HFF-Myc (cell line): ENCODE measurements around the gene TAL2.

Experiments
- DNase-seq: peaks from one replicate; pipeline ENCODE4 v3.0.0-alpha.2; 2011; ENCODE audit warnings: low read depth; ENCODE audit errors: extremely low read depth
- H3K4me3 ChIP-seq: replicated peaks from 2 replicates; pipeline ENCODE4 v1.5.1; 2011; ENCODE audit warnings: low read depth, mild to moderate bottlenecking, control low read depth, low read length
- TF ChIP-seq, protein P1 (sequence below): IDR thresholded peaks from 2 replicates; pipeline ENCODE4 v1.5.1; 2012; ENCODE audit warnings: mild to moderate bottlenecking, low read depth, low read length, control low read depth; ENCODE audit errors: missing control alignments

Gene TAL2

DNA sequence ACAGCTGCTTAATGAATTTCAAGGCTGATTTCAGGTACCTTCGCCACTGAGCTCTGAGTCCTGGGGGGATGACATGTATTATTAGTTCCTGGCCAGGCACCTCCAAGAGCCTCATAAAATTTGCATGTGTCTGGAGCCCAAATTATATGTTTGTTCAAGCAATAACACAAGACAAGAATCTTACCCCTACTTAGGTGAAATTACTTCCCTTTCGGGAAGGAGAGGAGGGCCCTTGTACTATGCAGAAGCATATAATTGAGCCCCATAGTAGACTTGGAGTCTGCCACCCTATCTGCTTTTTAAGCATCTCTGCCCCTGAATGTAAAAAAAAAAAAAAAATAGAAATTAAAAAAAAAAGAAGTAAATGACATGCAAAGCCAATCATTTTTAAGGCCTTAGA, 19.1 kb downstream of the TAL2 start:
- DNase-seq: no peak
- H3K4me3 ChIP-seq: no peak overlapping the region
- TF ChIP-seq, protein P1, sequence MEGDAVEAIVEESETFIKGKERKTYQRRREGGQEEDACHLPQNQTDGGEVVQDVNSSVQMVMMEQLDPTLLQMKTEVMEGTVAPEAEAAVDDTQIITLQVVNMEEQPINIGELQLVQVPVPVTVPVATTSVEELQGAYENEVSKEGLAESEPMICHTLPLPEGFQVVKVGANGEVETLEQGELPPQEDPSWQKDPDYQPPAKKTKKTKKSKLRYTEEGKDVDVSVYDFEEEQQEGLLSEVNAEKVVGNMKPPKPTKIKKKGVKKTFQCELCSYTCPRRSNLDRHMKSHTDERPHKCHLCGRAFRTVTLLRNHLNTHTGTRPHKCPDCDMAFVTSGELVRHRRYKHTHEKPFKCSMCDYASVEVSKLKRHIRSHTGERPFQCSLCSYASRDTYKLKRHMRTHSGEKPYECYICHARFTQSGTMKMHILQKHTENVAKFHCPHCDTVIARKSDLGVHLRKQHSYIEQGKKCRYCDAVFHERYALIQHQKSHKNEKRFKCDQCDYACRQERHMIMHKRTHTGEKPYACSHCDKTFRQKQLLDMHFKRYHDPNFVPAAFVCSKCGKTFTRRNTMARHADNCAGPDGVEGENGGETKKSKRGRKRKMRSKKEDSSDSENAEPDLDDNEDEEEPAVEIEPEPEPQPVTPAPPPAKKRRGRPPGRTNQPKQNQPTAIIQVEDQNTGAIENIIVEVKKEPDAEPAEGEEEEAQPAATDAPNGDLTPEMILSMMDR: no peak

DNA sequence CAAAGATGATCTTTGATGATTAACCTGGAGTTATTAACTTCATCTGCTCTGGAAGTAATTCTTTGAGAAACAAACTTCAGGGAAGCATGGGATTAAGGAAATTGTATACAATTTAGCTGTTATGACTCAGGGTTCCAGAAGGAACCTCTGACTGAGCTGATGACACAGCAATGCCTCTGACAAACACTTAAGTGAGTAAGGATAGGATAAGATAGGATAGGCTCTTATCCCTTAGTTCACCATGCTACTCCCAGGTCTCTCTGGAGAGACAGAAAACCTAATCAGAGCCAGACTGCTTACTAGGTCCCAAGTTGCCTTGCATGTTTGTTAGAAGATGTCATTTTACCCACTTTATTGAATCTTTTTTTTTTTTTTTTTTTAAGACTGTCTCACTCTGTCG, 19.5 kb downstream of the TAL2 start:
- no peak for DNase-seq
- H3K4me3 ChIP-seq: no peak overlapping the region
- TF ChIP-seq, protein P1: no peak

DNA sequence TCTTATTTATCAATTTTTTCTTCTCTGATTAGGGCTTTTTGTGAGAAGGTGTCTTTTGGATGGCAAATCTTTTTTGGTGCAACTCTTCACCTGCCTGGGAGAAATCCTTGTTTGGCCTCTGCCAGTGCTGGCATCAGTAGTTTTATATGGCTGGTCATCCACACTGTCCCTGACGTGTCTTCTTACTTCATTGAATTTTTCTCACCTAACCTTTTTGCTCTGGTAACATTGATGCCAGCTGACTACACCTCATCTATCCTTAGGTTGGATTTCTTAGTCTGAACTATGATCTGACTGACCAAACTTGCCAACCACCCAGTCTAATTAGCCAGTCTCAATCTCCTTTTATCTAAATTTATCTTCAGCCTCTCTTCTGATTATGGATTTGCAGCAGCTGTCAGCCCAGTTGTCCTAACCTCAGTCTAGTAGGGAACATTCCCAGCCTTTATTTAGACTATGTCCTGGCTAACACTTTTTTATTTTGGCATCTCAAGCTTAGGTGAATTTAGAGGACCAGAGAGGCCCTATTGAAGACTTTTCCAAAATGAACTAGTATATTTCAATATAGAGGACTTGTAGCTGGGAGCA, 21.5 kb downstream of the TAL2 start:
- TF ChIP-seq, protein P1: no peak
- no peak for DNase-seq
- no peak overlapping the region for H3K4me3 ChIP-seq

DNA sequence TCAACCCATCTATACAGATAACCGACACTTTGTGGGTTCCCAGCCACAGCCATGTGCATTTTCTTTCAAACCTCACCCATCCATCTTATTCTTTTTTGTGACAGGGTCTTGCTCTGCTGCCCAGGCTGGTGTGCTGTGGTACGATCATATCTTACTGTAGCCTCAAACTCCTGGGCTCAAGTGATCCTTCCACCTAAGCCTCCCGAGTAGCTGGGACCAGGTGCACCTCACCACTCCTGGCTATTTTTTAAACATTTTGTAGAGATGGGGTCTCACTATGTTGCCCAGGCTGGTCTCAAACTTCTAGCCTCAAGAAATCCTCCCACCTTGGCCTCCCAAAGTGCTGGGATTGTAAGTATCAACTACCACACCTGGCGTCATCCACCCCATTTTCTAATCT, 24.7 kb downstream of the TAL2 start:
- DNase-seq: no peak
- TF ChIP-seq, protein P1: no peak
- no peak overlapping the region for H3K4me3 ChIP-seq

DNA sequence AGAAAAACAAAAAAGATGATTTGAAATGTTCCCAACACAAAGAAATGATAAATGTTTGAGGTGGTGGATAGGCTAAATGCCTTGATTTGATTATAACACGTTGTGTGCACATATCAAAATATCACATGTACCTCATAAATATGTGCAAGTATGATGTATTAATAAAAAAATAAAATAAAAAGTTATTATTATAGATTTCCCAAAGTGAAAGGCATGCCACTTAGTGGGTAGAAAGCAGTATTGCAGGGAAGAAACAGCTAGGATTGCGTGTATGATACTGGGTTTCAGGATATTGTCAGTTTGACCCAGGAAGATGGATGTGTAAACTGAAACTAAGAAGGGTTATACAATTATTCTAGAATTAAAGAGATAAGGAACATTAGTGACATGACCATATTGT, 28.5 kb downstream of the TAL2 start:
- no peak for DNase-seq
- H3K4me3 ChIP-seq: no peak overlapping the region
- TF ChIP-seq, protein P1: peak; percentile 36

DNA sequence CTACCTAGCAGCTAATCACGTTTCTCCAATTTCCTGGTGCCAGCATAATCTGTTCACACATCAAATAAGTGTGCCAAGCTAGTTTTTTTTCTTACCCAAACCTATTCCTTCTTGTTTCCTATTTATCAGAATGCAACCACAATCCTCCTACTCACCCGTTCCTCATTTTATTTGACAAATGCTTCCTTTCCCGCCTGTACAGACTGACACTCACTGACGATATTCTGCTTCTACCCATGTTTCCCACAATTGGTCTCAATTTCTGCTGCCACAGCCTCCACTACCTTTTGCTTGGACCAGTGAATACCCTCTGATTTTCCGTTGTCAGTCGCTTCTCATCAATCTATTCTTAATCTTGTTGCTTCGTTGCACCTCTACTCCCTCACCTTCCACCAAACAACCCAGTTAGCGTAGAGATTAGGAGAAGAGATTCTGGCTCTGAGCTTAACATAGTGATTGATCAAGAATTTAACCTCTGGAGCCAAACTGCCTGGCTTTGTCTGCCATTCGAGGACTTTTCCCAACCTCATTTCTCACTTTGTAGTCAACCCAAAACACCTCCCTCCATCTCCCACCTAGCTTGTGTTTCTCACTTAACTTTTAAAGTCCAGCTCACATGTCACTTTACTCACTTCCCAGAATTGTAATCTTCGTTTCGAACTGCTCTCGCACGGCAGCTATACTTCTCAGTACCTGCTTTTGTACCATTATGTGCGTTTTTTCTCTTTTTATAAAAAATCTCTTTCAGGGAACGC, 31.4 kb downstream of the TAL2 start:
- peak overlapping the region; percentile 84 for H3K4me3 ChIP-seq
- DNase-seq: no peak
- TF ChIP-seq, protein P1: no peak
